Activated CD4-positive, alpha-beta T cell treated with anti-CD3 and anti-CD28 coated beads for 4 hours (primary cell): ENCODE measurements around the gene ITPKA.

Experiments
- DNase-seq, 2 donors: peaks; one replicate each; pipeline ENCODE4 v3.0.0-alpha.2; 2020

Gene ITPKA

GRCh38 chr15:41511899-41512369, 18.3 kb downstream of the ITPKA start:
- DNase-seq: peak in 1 of 2 donors; percentile 21

- no peak for DNase-seq
Observed at GRCh38 chr15:41512512-41512939, 18.9 kb downstream of the ITPKA start.

- DNase-seq: peak in 1 of 2 donors; percentile 10
Observed at GRCh38 chr15:41512940-41513505, 19.3 kb downstream of the ITPKA start.

GRCh38 chr15:41513506-41514227, 20.0 kb downstream of the ITPKA start, which contains the start of gene LTK:
Gene LTK (minus strand): TSS chr15:41513827. CDS start chr15:41513709, 118 bp downstream.
- DNase-seq: peak in 1 of 2 donors; percentile 14

GRCh38 chr15:41517895-41518449, 24.3 kb downstream of the ITPKA start:
- no peak for DNase-seq

GRCh38 chr15:41520636-41521035, 27.0 kb downstream of the ITPKA start:
- DNase-seq: no peak

GRCh38 chr15:41521614-41522013, 27.9 kb downstream of the ITPKA start:
- DNase-seq: no peak

GRCh38 chr15:41523097-41523496, 29.4 kb downstream of the ITPKA start:
- no peak for DNase-seq

- DNase-seq: no peak
Observed at GRCh38 chr15:41530363-41530956, 36.8 kb downstream of the ITPKA start.

- no peak for DNase-seq
Observed at GRCh38 chr15:41535544-41535943, 41.9 kb downstream of the ITPKA start.

- DNase-seq: no peak
Observed at GRCh38 chr15:41536866-41537265, 43.2 kb downstream of the ITPKA start.

- DNase-seq: no peak
Observed at GRCh38 chr15:41543521-41543870, 49.8 kb downstream of the ITPKA start.

GRCh38 chr15:41544650-41545015, 51.0 kb downstream of the ITPKA start:
- DNase-seq: no peak

- no peak for DNase-seq
Observed at GRCh38 chr15:41545218-41545617, 51.5 kb downstream of the ITPKA start.

GRCh38 chr15:41546851-41547786, 53.4 kb downstream of the ITPKA start:
- no peak for DNase-seq

GRCh38 chr15:41550066-41550775, 56.5 kb downstream of the ITPKA start:
- DNase-seq: no peak
